Adrenal gland (tissue), 12 donors: ENCODE results near the gene P4HA2. TPM values are rescaled to one million over a fixed set of nuclear protein-coding genes. Genes with fewer than 3 reads are reported as not detected.
A peak's percentile ranks its signal among the peaks of the same experiment; 100 is the strongest.

Source experiments
- DNase-seq, 7 donors: peaks; one replicate each; pipeline ENCODE4 v3.0.0-alpha.2; 2019 to 2020
- H3K27ac ChIP-seq, 5 donors: fragments of 200-600 bp; sonication (generic) in 4 of 5; 1 replicate in 3 of 5; 2 replicates in 2 of 5; pipeline versions ENCODE4 v1.5.1 to v1.8.0; 2016 to 2020; ENCODE audit warnings: mild to moderate bottlenecking in 1 of 5
- H3K27me3 ChIP-seq: fragments of 200-600 bp; 2 replicates; pipeline ENCODE4 v1.8.0; 2021
- H3K36me3 ChIP-seq, 2 donors: fragments of 200-600 bp; replicated peaks in 1 of 2; 1 replicate in 1 of 2; 2 replicates in 1 of 2; pipeline versions ENCODE4 v1.5.1 to v1.8.0; 2018 to 2022
- H3K4me1 ChIP-seq, 2 donors: fragments of 200-600 bp; replicated peaks in 1 of 2; 1 replicate in 1 of 2; 2 replicates in 1 of 2; pipeline versions ENCODE4 v1.5.1 to v1.8.0; 2018 to 2021
- H3K4me3 ChIP-seq, 4 donors: fragments of 200-600 bp; sonication (generic) in 3 of 4; one replicate each; pipeline ENCODE4 v1.5.1; 2016 to 2018
- H3K9me3 ChIP-seq, 3 donors: fragments of 200-600 bp; sonication (generic) in 1 of 3; replicated peaks in 1 of 3; 1 replicate in 2 of 3; 2 replicates in 1 of 3; pipeline versions ENCODE4 v1.5.1 to v1.8.0; 2016 to 2021
- CTCF ChIP-seq, 6 experiments: fragments of 450-650 bp in 4 of 6; fragments of 200-600 bp in 2 of 6; sonication (generic) in 1 of 6; IDR thresholded peaks; 1 replicate in 5 of 6; 2 replicates in 1 of 6; pipeline versions ENCODE4 v1.5.1 to v1.8.0; 2016 to 2021; ENCODE audit warnings: antibody characterized with exemption in 6 of 6, mild to moderate bottlenecking in 2 of 6, moderate library complexity in 1 of 6
- POLR2A ChIP-seq, 2 donors: fragments of 450-650 bp; IDR thresholded peaks; one replicate each; pipeline ENCODE4 v1.6.1; 2017; ENCODE audit warnings: antibody characterized with exemption in 2 of 2, mild to moderate bottlenecking in 2 of 2, moderate library complexity in 1 of 2
- WGBS, 4 donors: extraction: QIAGEN DNeasy Blood & Tissue Kit in 2 of 4; methylation state at CpG; one replicate each; pipeline versions ENCODE4 v1.1.5 to v1.1.7; 2013 to 2017; 5-methylcytosine and 5-hydroxymethylcytosine counted together
- intact Hi-C, 2 donors: fragments of 100-400 bp; cut with DNase I; formaldehyde crosslinking; loops; one replicate each; pipeline versions ENCODE4 v1.14.1 to v1.15.0; 2022 to 2023
- polyA plus RNA-seq, 3 donors: library from polyadenylated mRNA; stranded (reverse); fragments of 200-250 nt in 2 of 3; fragments of 350-450 nt in 1 of 3; fragmentation: Illumina TruSeq in 1 of 3; extraction: RNeasy Lipid Tissue Mini Kit (QIAGEN cat#74804) in 1 of 3; gene quantifications; one replicate each; pipeline ENCODE4 v1.2.3, GENCODE V29; 2013 to 2014
- total RNA-seq, 9 donors: library from RNA; depleted of rRNA in 4 of 9; stranded (reverse); fragments of >200 nt in 4 of 9; fragments of 120-200 nt in 1 of 9; fragmentation: NEBNext Ultra II Directional in 1 of 9; extraction: Animal tissue kit (Norgen Biotek cat#: 25700) in 1 of 9; gene quantifications; one replicate each; pipeline versions ENCODE4 v1.1.0 to v1.2.4, GENCODE V29; 2013 to 2023
- donor health status: healthy with polysubstance abuse.
- donor health status: Bipolar disorder and iron deficiency.
- donor health status: DM: yes; HTN: yes; CAD: no.
- donor health status: DM: no; HTN: no; CAD: no.
- donor health status: DM: no; HTN: no; CAD: no.
- donor health status: DM: yes; HTN: yes; CAD: no.

Gene P4HA2
- total and polyA plus RNA-seq, 12 donors: 9.9 to 34.0 (median 15.5) TPM

DNA sequence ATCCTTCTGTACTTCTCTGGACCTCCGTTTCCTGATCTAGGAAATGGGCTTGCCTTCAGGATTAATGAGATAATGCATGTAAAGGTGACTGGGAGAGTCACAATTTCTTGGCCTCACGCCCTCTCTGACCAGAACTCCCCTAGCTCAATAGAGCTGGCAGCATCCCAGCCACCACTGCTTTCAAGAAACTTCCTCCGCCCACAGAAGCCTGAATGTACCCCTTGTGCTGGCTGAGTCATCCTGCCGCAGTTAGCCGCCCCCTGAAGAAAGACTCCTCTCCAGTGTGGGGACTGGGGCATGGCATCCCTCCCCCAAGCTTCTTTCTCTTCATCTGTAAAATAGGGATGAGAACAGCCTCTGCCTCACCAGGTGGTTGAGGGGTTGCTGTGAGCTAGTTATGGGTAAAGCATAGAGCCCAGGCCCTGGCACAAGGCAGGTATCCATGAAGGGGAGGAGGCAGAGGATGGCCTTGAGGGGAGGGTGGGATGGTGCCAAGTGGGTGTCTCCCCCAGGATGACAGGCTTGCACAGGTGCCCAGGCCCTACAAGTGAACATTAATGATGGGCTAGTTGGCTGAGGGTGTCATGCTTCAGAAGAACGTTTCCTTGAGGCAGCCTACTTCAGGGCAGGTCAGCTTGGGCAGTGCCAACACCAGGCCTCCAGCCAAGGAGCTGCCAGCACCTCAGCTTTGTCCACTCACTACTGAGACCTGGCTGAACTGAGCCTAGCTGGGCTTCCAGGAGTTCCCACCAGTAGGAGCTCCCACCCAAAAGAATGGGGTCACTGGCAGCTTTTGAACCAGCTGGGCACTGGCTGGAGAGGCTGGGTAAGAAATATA lies 33.3 kb upstream of the P4HA2 start:
- no peak for TF ChIP-seq CTCF (IDR thresholded peaks at IDR 0.05)
- TF ChIP-seq POLR2A (IDR thresholded peaks at IDR 0.05): no peak
- H3K9me3 ChIP-seq: no peaks in the 10 kb centered on the region
- H3K4me3 ChIP-seq: no peak overlapping the region
- intact Hi-C loops: no loop called here
- peak overlapping the region in 2 of 5 donors; percentile 4 to 87 for H3K27ac ChIP-seq
- H3K27me3 ChIP-seq: no peaks in the 10 kb centered on the region
- H3K4me1 ChIP-seq: peaks cover 7 to 23% of the 10 kb centered on the region in 2 donors
- peak; percentile 12 to 83 (median 49) for DNase-seq
- no peaks in the 10 kb centered on the region for H3K36me3 ChIP-seq
- 36 to 43% (median 37%) methylated on average over 6 of the region's 6 CpGs for WGBS, 4 donors

DNA sequence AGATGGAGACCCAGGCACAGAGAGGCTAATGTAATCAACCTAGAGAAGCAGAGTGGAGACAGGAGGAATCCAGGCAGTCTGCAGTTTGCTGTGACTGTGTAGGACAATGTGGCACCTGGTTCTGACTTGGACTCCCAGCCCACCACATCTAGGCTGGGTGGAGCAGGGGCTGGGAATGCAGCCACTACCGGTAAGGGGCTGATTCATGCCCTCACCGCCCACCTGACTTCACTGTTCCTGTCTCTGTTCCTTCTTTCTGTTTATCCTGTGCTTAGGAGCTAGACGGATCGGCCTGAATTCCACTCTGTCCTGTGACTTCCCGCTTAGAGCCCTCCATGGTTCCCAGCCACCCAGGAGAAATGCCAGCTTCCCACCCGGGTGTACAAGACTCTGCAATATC lies 32.4 kb upstream of the P4HA2 start:
- TF ChIP-seq CTCF (IDR thresholded peaks at IDR 0.05) (no peak), POLR2A (IDR thresholded peaks at IDR 0.05) (no peak)
- no peak overlapping the region for H3K4me3 ChIP-seq
- 70 to 83% (median 77%) methylated on average over 6 of the region's 6 CpGs for WGBS, 4 donors
- intact Hi-C loops: no loop called here
- peak in 5 of 7 donors; percentile 0 to 51 (median 11) for DNase-seq
- peaks cover 7 to 23% of the 10 kb centered on the region in 2 donors for H3K4me1 ChIP-seq
- H3K27ac ChIP-seq: peak overlapping the region in 2 of 5 donors; percentile 87
- no peaks in the 10 kb centered on the region for H3K27me3 ChIP-seq
- H3K36me3 ChIP-seq: no peaks in the 10 kb centered on the region
- no peaks in the 10 kb centered on the region for H3K9me3 ChIP-seq

GRCh38 chr5:132259069-132259851 lies 31.6 kb upstream of the P4HA2 start:
- TF ChIP-seq POLR2A (IDR thresholded peaks at IDR 0.05): peak; percentile 28 to 45
- no peak for TF ChIP-seq CTCF (IDR thresholded peaks at IDR 0.05)
- peaks cover 7 to 26% of the 10 kb centered on the region in 2 donors for H3K4me1 ChIP-seq
- 70 to 98% (median 74%) methylated on average over 7 to 24 of the region's 24 CpGs for WGBS, 4 donors
- intact Hi-C loops: no loop called here
- no peaks in the 10 kb centered on the region for H3K9me3 ChIP-seq
- no peaks in the 10 kb centered on the region for H3K27me3 ChIP-seq
- DNase-seq: peak in 6 of 7 donors; percentile 8 to 90 (median 48)
- H3K27ac ChIP-seq: peak overlapping the region in 3 of 5 donors; percentile 64 to 87 (median 87)
- H3K36me3 ChIP-seq: no peaks in the 10 kb centered on the region
- H3K4me3 ChIP-seq: peak overlapping the region in 1 of 4 donors; percentile 52
